HL-60 (cell line): Measurements from ENCODE around the gene FBXO21.

Experiments used
- CTCF ChIP-seq: IDR thresholded peaks from one replicate; pipeline ENCODE4 v1.5.1; 2011; ENCODE audit warnings: low read length, control low read depth, inconsistent platforms; ENCODE audit not compliant: insufficient read depth
- GABPA ChIP-seq: IDR thresholded peaks from 2 replicates; pipeline ENCODE4 v1.6.1; 2012; ENCODE audit warnings: low read depth
- POLR2AphosphoS5 ChIP-seq: IDR thresholded peaks from 2 replicates; pipeline ENCODE4 v1.6.1; 2012; ENCODE audit warnings: low read depth
- REST ChIP-seq: IDR thresholded peaks from 2 replicates; pipeline ENCODE4 v1.6.1; 2012; ENCODE audit warnings: low read depth; ENCODE audit not compliant: insufficient replicate concordance

GRCh38 chr12:117147639-117148038, 42.6 kb downstream of the FBXO21 start:
- TF ChIP-seq REST (no peak), CTCF (no peak), POLR2AphosphoS5 (no peak), GABPA (no peak)
